Stimulated activated CD8-positive, alpha-beta memory T cell treated with anti-CD3 and anti-CD28 coated beads, Interleukin-12 subunit alpha, Interleukin-12 subunit beta, amount 100 ng/mL, for 24 hours (primary cell): ENCODE results near the gene B3GNT8.
"Not testable (repeated sequence)": the region's sequence is repeated elsewhere in the genome, so short reads cannot be mapped to it uniquely, and the experiment has no call there.

ENCODE experiments used
- DNase-seq: peaks from one replicate; pipeline ENCODE4 v3.0.0-alpha.2; 2020; ENCODE audit errors: extremely low read depth

The B3GNT8 gene, protein sequence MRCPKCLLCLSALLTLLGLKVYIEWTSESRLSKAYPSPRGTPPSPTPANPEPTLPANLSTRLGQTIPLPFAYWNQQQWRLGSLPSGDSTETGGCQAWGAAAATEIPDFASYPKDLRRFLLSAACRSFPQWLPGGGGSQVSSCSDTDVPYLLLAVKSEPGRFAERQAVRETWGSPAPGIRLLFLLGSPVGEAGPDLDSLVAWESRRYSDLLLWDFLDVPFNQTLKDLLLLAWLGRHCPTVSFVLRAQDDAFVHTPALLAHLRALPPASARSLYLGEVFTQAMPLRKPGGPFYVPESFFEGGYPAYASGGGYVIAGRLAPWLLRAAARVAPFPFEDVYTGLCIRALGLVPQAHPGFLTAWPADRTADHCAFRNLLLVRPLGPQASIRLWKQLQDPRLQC

DNA sequence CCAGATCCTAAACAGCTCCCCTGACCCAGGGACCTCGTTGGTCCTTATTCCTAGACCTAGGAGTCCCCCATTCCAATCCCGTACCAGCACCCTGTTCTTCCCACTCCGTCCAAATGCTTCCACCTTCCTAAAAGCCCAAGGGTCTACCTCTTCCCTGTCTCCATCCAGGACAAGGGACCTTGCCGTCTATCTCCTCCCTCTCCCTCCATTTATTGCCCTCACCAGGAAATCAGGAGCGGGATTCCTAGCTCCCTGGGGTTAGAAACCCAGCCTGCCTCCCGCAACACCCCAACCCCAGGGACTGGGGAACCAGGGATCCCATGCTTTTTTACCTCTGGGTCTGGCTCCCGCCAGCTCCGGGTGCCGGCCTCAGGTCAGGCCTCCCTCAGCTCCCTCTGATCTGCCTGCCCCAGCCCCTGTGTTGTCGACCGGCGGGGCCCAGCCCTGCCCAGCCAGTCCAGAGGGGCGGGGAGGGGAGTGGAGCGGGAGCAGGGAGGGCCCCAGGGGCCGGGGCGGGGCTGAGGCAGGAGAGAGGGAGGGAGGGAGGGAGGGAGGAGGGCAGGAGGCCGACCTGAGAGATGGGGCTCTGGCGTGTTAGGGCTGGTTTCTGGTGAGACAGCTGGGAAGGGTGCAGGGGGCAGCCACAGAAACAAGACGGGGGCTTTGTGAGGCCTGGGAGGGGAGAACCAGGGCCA lies at the start of gene B3GNT8:
Gene B3GNT8 (minus strand): TSS at position 423 of the 695 bp plus-strand sequence. CDS start 596 bp downstream, outside the sequence.
- DNase-seq = no peak

DNA sequence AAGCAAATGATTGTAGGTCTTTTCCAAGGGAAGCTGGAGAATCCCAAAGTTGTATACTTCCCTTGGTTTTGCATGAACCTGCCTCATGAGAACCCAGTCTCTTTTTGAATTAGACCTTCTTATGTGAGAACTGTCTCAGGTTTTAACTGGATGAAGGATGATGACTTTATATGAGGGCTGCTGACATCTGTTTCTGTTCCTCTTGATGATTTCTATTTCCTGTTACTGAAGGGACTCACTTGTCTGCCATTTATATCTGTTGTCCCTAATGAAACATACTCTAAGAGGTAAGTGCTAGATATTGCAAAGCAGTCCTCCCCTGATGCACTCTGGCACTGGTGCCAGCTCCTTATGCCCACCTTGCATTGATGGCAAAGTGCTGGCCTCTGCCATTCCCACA lies 49.4 kb upstream of the B3GNT8 start:
- no peak for DNase-seq

GRCh38 chr19:41463257-41464256 lies 36.4 kb upstream of the B3GNT8 start:
- DNase-seq = not testable (repeated sequence)

DNA sequence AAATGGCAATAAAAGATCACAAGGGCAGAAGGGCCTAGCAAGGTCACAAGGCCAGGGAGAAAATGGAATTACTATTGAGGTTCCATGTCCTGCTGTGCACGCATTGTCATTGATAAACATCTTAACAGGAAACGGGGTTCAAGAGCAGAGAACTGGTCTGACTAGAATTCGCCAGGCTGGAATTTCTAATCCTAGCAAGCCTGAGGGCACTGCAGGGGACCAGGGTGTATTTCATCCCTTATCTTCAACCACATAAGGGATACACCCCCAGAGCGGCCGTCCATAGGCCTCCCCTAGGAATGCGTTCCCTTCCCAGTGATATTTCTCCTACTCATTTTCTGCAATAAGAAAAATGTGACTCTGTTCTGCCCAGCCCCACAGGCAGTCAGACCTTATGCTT lies 35.3 kb upstream of the B3GNT8 start:
- DNase-seq = no peak

- no peak for DNase-seq
Observed at GRCh38 chr19:41457241-41457640, 30.1 kb upstream of the B3GNT8 start.

- DNase-seq = no peak
Observed at GRCh38 chr19:41456342-41456918, 29.3 kb upstream of the B3GNT8 start.

- DNase-seq = no peak
Observed at GRCh38 chr19:41455936-41456335, 28.8 kb upstream of the B3GNT8 start.

DNA sequence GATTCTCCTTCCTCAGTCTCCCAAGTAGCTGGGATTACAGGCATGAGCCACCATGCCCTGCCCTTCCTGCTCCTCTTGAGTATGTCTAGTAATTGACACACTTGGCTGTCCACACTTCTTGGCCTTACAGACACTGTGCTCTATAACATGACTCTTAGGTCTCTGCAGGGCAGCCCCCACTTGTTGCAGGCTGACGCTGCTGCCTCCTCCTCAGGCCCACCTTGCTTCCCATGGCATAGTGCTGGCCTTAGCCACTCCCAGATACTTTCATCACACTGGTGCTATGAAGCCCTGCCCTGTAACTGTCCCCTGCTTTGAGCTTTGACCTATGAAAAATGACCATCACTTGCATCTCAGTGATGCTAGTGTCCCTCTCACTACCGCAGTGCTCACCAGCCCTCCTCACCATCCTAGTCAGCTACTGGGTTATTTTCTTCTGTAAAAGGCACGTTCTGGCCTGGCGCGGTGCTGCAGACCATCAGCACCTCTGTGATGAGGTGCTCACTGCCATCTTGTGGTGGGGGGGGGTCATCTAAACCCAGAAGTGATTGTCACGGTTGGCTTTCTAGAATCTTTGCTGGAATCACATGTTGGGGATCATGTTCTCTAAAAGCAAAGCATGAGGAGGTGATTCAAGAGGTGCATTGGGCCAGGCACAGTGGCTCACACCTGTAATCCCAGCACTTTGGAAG lies 25.6 kb upstream of the B3GNT8 start:
- DNase-seq = no peak

DNA sequence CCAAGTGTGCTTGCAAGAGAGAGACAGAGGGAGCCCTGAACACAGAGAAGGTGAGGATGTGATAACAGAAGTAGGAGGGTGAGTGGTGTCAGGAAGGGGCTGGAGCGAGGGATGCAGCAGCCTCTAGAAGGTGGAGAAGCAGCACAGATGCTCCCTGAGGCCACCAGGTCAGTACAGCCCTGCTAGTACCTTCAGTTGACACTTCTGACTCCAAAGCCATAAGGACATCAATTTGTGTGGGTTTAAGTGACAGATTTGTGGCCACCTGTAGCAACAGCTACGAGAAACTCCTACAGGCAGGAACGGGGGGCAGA lies 22.6 kb upstream of the B3GNT8 start:
- DNase-seq = no peak

GRCh38 chr19:41449079-41449864 lies 22.1 kb upstream of the B3GNT8 start:
- no peak for DNase-seq

DNA sequence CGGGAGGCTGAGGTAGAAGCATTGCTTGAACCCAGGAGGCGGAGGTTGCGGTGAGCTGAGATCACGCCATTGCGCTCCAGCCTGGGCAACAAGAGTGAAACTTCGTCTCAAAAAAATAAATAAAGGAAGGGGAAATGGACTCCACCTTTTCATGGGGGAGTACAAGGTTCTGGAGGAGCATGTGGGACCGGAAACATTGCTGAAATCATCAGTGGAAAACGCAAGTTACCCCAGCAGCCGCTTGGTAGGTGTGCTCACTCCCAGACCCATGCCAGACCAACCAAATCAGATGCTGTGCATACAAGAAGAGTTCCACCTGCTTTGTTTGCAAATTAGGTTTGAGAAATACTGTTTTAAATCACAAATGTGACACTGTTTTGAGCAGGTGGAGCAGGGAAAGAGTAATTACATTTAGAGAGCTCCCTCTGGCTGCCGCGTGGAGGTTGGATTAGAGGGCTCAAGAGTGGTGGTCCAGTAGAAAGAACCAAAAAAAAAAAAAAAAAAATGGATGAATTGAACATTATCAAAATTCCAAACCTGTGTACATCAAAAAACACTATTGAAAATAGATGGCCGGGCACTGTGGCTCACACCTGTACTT lies 20.7 kb upstream of the B3GNT8 start:
- no peak for DNase-seq

GRCh38 chr19:41445575-41445974 lies 18.4 kb upstream of the B3GNT8 start:
- no peak for DNase-seq

- DNase-seq = no peak
Observed at GRCh38 chr19:41443813-41444455, 16.8 kb upstream of the B3GNT8 start.

DNA sequence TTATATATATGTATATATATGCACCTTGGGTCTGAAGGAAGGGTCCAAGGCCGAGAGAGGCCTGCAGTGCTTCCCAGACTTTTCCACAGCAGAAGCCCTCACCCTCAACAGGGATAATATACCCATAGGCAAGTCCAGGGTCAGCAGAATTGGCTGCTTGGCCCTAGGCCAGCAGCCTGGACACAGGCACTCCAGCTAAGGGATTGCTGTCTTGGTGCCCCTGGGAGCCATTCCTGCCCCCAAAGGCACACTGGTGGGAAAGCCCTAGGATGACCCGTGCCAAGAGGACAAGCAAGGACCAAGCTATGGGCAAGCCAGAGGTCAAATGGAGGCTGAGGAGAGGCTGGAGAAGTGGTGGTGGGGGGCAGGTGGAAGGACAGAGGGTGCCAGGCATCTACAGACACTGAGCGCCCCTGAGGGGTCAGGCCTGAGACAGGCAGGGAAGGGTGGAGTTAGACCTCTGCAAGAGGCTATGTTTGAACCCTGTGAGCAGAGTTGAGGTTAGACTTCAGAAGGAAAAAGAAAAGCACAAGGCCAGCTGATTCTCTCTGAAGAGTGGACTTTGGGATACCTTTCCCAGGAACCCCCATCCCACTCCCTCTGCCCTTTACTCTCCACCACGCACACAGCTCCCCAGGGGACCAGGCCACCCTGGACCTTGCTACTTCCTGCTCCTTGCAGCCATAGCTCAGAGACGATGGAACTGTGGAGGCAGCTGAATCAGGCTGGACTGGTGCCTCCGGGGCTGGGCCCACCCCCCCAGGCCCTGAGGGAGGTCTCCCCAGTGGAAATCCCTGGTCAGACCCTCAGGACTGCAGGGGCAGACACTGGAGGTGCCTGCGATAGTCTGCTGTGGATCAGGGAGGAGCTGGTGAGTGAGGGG lies 15.5 kb upstream of the B3GNT8 start, which contains the start of gene ERICH4:
Gene ERICH4 (plus strand): TSS at position 684 of the 883 bp plus-strand sequence. CDS start 14 bp downstream, at position 698.
- no peak for DNase-seq

DNA sequence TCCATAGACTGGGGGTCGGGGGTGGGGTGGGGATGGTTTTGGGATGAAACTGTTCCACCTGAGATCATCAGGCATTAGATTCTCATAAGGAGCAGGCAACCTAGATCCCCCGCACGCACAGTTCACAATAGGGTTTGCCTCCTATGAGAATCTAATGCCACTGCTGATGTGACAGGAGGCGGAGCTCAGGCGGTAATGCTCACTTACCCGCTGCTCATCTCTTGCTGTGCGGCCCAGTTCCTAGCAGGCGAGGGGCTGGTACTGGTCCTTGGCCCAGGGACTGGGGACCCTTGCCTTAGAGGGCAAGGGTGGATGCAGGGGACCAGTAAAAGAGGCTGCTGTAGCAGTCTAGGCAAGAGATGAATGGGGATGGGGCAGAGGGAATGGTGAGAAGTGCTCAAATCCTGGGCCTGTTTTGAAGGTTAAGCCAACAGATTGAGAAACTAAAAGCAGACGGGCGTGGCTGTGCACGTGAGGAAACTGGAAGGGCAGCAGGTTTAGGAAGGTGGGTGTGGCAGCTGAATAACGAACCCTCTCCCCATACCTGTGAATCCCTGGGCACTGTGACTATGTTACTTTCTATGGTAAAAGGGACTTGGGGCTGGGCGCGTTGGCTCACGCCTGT lies 14.3 kb upstream of the B3GNT8 start:
- no peak for DNase-seq

DNA sequence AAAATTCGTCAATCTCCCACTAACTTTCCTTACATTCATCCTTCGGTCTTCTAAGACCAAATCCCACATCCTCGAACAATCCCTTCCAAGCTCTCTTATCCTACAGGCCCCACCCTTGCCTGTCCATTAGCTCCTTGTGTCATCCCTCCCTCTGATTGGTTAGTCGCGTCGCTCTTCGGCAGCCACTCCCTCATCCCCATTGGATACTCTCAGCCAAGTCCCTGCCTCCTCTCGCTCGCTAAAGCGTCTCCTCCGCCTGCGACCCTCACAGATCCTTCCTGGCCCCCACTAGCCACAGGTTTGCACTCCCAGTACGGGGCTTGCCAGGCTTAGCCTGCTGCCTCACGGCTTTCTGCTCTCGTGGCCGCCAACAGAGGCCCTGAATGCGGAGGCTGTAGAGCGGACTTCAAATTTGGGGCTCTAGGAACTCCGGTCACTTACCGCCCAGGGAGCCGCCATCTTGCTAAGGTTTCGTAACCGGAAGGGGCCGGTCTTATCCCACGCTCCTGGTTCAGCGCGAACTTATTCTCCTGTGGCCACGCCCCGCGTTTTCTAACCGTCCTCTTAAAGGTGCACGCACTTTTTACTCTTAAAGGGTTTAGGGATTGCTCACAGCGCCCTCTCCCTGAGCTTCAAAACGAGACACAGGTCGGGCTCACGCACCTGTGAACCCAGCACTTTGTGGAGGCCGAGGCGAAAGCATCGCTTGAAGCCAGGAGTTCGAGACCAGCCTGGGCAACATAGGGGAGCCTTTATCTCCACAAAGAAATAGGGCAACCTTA lies 12.5 kb upstream of the B3GNT8 start, which contains the start of gene DMAC2:
Gene DMAC2 (minus strand): TSS at position 472 of the 782 bp plus-strand sequence. CDS start 13 bp downstream, at position 459.
- DNase-seq = peak; percentile 90
